H9 (cell line): ENCODE data around the gene LRCH1. TPM values are rescaled to one million over a fixed set of nuclear protein-coding genes. Genes with fewer than 3 reads are reported as not detected.
A peak's percentile ranks its signal among the peaks of the same experiment; 100 is the strongest.

Experiments used
- DNase-seq: peaks from one replicate; pipeline ENCODE4 v3.0.0-alpha.2; 2017
- H2AFZ ChIP-seq: one replicate; pipeline ENCODE4 v1.6.1; 2013; ENCODE audit warnings: mild to moderate bottlenecking, low read length, control low read depth, moderate library complexity
- H2AK5ac ChIP-seq: 2 replicates; pipeline ENCODE4 v1.6.1; 2013; ENCODE audit warnings: low read length, control low read depth, mixed read lengths; ENCODE audit not compliant: insufficient read length
- H2BK120ac ChIP-seq: one replicate; pipeline ENCODE4 v1.6.1; 2013; ENCODE audit warnings: low read depth, mild to moderate bottlenecking, low read length, control low read depth, inconsistent platforms; ENCODE audit not compliant: poor library complexity, severe bottlenecking
- H2BK12ac ChIP-seq: 2 replicates; pipeline ENCODE4 v1.6.1; 2013; ENCODE audit warnings: low read length, control low read depth, mixed read lengths, low read depth; ENCODE audit not compliant: insufficient read length
- H2BK15ac ChIP-seq: 2 replicates; pipeline ENCODE4 v1.6.1; 2013; ENCODE audit warnings: low read depth, low read length, control low read depth
- H2BK20ac ChIP-seq: one replicate; pipeline ENCODE4 v1.6.1; 2013; ENCODE audit warnings: low read depth, mild to moderate bottlenecking, low read length, control low read depth, inconsistent platforms; ENCODE audit not compliant: poor library complexity, severe bottlenecking
- H2BK5ac ChIP-seq: 2 replicates; pipeline ENCODE4 v1.6.1; 2013; ENCODE audit warnings: low read length, control low read depth, mixed read lengths; ENCODE audit not compliant: insufficient read length
- H3K14ac ChIP-seq: 2 replicates; pipeline ENCODE4 v1.6.1; 2013; ENCODE audit warnings: low read length, control low read depth; ENCODE audit not compliant: insufficient read depth
- H3K18ac ChIP-seq: 2 replicates; pipeline ENCODE4 v1.6.1; 2013; ENCODE audit warnings: low read depth, mild to moderate bottlenecking, mixed read lengths, low read length, control low read depth; ENCODE audit not compliant: insufficient read length
- H3K23ac ChIP-seq: 2 replicates; pipeline ENCODE4 v1.6.1; 2013; ENCODE audit warnings: low read length, control low read depth, mixed read lengths, low read depth; ENCODE audit not compliant: insufficient read length
- H3K23me2 ChIP-seq: 2 replicates; pipeline ENCODE4 v1.6.1; 2013; ENCODE audit warnings: low read depth, mild to moderate bottlenecking, mixed read lengths, low read length, control low read depth; ENCODE audit not compliant: insufficient read length, poor library complexity, severe bottlenecking
- H3K27ac ChIP-seq: 2 replicates; pipeline ENCODE4 v1.5.1; 2013; ENCODE audit warnings: low read length, control low read depth, mixed read lengths, low read depth; ENCODE audit not compliant: insufficient read length
- H3K27me3 ChIP-seq: 2 replicates; pipeline ENCODE4 v1.6.1; 2013; ENCODE audit warnings: low read length, control low read depth, inconsistent platforms; ENCODE audit not compliant: insufficient read depth
- H3K4ac ChIP-seq: 2 replicates; pipeline ENCODE4 v1.6.1; 2013; ENCODE audit warnings: low read depth, mild to moderate bottlenecking, control low read depth, inconsistent platforms, low read length, moderate library complexity
- H3K4me1 ChIP-seq: 2 replicates; pipeline ENCODE4 v1.6.1; 2013; ENCODE audit warnings: low read length, control low read depth, inconsistent platforms; ENCODE audit not compliant: insufficient read depth
- H3K4me2 ChIP-seq: 2 replicates; pipeline ENCODE4 v1.6.1; 2013; ENCODE audit warnings: low read length, control low read depth, mixed read lengths; ENCODE audit not compliant: insufficient read length, insufficient read depth
- H3K56ac ChIP-seq: 2 replicates; pipeline ENCODE4 v1.6.1; 2013; ENCODE audit warnings: low read depth, mild to moderate bottlenecking, mixed read lengths, low read length, control low read depth; ENCODE audit not compliant: insufficient read length
- H3K79me1 ChIP-seq: 2 replicates; pipeline ENCODE4 v1.6.1; 2013; ENCODE audit warnings: low read depth, mild to moderate bottlenecking, moderate library complexity, low read length, control low read depth, inconsistent platforms; ENCODE audit not compliant: insufficient read depth, poor library complexity, severe bottlenecking
- H3K79me2 ChIP-seq: 2 replicates; pipeline ENCODE4 v1.6.1; 2013; ENCODE audit warnings: low read length, control low read depth, inconsistent platforms; ENCODE audit not compliant: insufficient read depth
- H3K9ac ChIP-seq: 2 replicates; pipeline ENCODE4 v1.6.1; 2013; ENCODE audit warnings: low read length, control low read depth, mixed read lengths; ENCODE audit not compliant: insufficient read length; ENCODE audit errors: extremely low read depth
- H3K9me3 ChIP-seq: one replicate; pipeline ENCODE4 v1.6.1; 2013; ENCODE audit warnings: low read depth, low read length, inconsistent platforms; ENCODE audit not compliant: control insufficient read depth
- H3T11ph ChIP-seq: one replicate; pipeline ENCODE4 v1.6.1; 2013; ENCODE audit warnings: mild to moderate bottlenecking, low read length, control low read depth, inconsistent platforms
- H4K20me1 ChIP-seq: one replicate; pipeline ENCODE4 v1.6.1; 2013; ENCODE audit not compliant: control insufficient read depth, insufficient read length, insufficient read depth
- H4K5ac ChIP-seq: 2 replicates; pipeline ENCODE4 v1.6.1; 2013; ENCODE audit warnings: low read depth, mild to moderate bottlenecking, mixed read lengths, low read length, control low read depth; ENCODE audit not compliant: insufficient read length
- H4K8ac ChIP-seq: replicated peaks from 2 replicates; pipeline ENCODE4 v1.6.1; 2013; ENCODE audit warnings: low read length, control low read depth, mixed read lengths, low read depth; ENCODE audit not compliant: insufficient read length
- H4K91ac ChIP-seq: 2 replicates; pipeline ENCODE4 v1.6.1; 2013; ENCODE audit warnings: low read depth, mild to moderate bottlenecking, moderate library complexity, mixed read lengths, low read length, control low read depth; ENCODE audit not compliant: insufficient read length
- H3K27ac Mint-ChIP-seq, 3 experiments: 2 replicates in 2 of 3; 3 replicates in 1 of 3; pipeline ENCODE4 v1.8.0; 2020 to 2021; ENCODE audit warnings: mixed read lengths in 3 of 3, mild to moderate bottlenecking in 1 of 3, moderate library complexity in 1 of 3
- H3K27me3 Mint-ChIP-seq: 2 replicates; pipeline ENCODE4 v1.8.0; 2021; ENCODE audit warnings: low read depth, mild to moderate bottlenecking, moderate library complexity, mixed read lengths
- H3K36me3 Mint-ChIP-seq, 3 experiments: 2 replicates in 2 of 3; 3 replicates in 1 of 3; pipeline ENCODE4 v1.8.0; 2020 to 2021; ENCODE audit warnings: low read depth in 3 of 3, mixed read lengths in 3 of 3; ENCODE audit not compliant: insufficient read depth in 1 of 3
- H3K4me1 Mint-ChIP-seq, 2 experiments: 2 replicates each; pipeline ENCODE4 v1.8.0; 2020; ENCODE audit warnings: mixed read lengths in 2 of 2
- H3K4me3 Mint-ChIP-seq, 2 experiments: 2 replicates in 1 of 2; 3 replicates in 1 of 2; pipeline ENCODE4 v1.8.0; 2020 to 2021; ENCODE audit warnings: mild to moderate bottlenecking in 2 of 2, mixed read lengths in 2 of 2, moderate library complexity in 1 of 2
- H3K9me3 Mint-ChIP-seq, 2 experiments: 2 replicates in 1 of 2; 3 replicates in 1 of 2; pipeline ENCODE4 v1.8.0; 2020; ENCODE audit warnings: mild to moderate bottlenecking in 2 of 2, mixed read lengths in 2 of 2, moderate library complexity in 1 of 2
- WGBS: extraction: QIAGEN DNeasy Blood & Tissue Kit; methylation state at CpG from one replicate; pipeline ENCODE4 v1.1.7; 2013; ENCODE audit warnings: missing lambda C conversion rate, low lambda C conversion rate, mixed read lengths; ENCODE audit not compliant: insufficient read length; ENCODE audit errors: extremely low coverage; 5-methylcytosine and 5-hydroxymethylcytosine counted together
- total RNA-seq: library from RNA; stranded (reverse); gene quantifications from 2 replicates; pipeline ENCODE4 v1.2.1, GENCODE V29; 2021
- TF ChIP-seq, protein P1 (sequence below): fragments of 200-600 bp; sonication (generic); conservative IDR thresholded peaks from 3 replicates; pipeline ENCODE4 v1.8.0; 2021; ENCODE audit warnings: antibody characterized with exemption, mild to moderate bottlenecking

Gene LRCH1
- total RNA-seq, 1 experiment from 2014 or later = 8.0 TPM

DNA sequence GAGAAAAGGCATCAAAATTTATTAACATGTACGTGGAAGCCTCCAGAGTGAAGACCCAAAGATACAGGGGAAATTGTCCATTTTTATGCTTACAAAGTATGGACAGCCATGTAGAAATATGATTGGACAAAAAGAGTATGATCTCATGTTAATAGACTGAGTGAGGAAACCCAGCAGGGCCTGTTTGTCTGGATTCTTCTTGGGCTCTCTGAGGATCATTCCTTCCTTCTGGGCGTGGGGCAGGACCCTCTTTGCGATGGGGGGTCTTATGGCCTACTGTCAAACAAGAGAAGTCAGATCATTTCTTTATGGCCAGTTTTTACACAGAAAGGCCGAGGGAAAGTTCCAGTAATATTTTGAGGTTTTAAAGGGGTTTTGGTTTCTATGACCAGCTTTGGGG, 133.2 kb downstream of the LRCH1 start:
- peak overlapping the region; percentile 48 for H2BK120ac ChIP-seq
- H4K8ac ChIP-seq = no peak overlapping the region
- H3K9ac ChIP-seq = no peak overlapping the region
- H2BK12ac ChIP-seq = no peak overlapping the region
- H3K23ac ChIP-seq = no peak overlapping the region
- no peak overlapping the region for H3K4ac ChIP-seq
- no peaks in the 10 kb centered on the region for H4K20me1 ChIP-seq
- H3K23me2 ChIP-seq = no peaks in the 10 kb centered on the region
- no peaks in the 10 kb centered on the region; the same call in 1 of the 2 replicates for H3K4me1 ChIP-seq
- H2AK5ac ChIP-seq = no peak overlapping the region
- H4K5ac ChIP-seq = no peak overlapping the region
- TF ChIP-seq, protein P1, sequence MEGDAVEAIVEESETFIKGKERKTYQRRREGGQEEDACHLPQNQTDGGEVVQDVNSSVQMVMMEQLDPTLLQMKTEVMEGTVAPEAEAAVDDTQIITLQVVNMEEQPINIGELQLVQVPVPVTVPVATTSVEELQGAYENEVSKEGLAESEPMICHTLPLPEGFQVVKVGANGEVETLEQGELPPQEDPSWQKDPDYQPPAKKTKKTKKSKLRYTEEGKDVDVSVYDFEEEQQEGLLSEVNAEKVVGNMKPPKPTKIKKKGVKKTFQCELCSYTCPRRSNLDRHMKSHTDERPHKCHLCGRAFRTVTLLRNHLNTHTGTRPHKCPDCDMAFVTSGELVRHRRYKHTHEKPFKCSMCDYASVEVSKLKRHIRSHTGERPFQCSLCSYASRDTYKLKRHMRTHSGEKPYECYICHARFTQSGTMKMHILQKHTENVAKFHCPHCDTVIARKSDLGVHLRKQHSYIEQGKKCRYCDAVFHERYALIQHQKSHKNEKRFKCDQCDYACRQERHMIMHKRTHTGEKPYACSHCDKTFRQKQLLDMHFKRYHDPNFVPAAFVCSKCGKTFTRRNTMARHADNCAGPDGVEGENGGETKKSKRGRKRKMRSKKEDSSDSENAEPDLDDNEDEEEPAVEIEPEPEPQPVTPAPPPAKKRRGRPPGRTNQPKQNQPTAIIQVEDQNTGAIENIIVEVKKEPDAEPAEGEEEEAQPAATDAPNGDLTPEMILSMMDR = no peak
- no peak overlapping the region for H2BK5ac ChIP-seq
- H2BK20ac ChIP-seq = peak overlapping the region; percentile 6
- no peaks in the 10 kb centered on the region for H3K79me1 ChIP-seq
- H3K27me3 Mint-ChIP-seq = no peaks in the 10 kb centered on the region
- no peak overlapping the region for H3K27ac ChIP-seq
- peaks cover 47 to 58% of the 10 kb centered on the region in 2 experiments for H3K4me1 Mint-ChIP-seq
- no peaks in the 10 kb centered on the region for H3K9me3 Mint-ChIP-seq
- H3K18ac ChIP-seq = no peak overlapping the region
- H3K36me3 Mint-ChIP-seq = 0 out of 7 replicates have a peak, but pooled peaks cover 0 to 2% (median 0%) of the 10 kb centered on the region in 3 experiments
- H2BK15ac ChIP-seq = no peak overlapping the region
- no peak for DNase-seq
- no peak overlapping the region for H4K91ac ChIP-seq
- peak overlapping the region; percentile 55 to 85 (median 63); a peak in 5 of 7 replicates for H3K27ac Mint-ChIP-seq
- H2AFZ ChIP-seq = no peak overlapping the region
- H3K9me3 ChIP-seq = no peaks in the 10 kb centered on the region
- WGBS = no CpG with 5 or more reads among the region's 4 CpGs
- no peak overlapping the region for H3K4me2 ChIP-seq
- H3T11ph ChIP-seq = no peak overlapping the region
- H3K4me3 Mint-ChIP-seq = no peak overlapping the region
- no peaks in the 10 kb centered on the region for H3K27me3 ChIP-seq
- no peak overlapping the region for H3K14ac ChIP-seq
- no peak overlapping the region for H3K56ac ChIP-seq
- no peaks in the 10 kb centered on the region for H3K79me2 ChIP-seq
